Heart right ventricle (tissue), 16 donors: ENCODE results near the gene COQ5. TPM values are rescaled to one million over a fixed set of nuclear protein-coding genes. Genes with fewer than 3 reads are reported as not detected.
"Not testable (repeated sequence)": the region's sequence is repeated elsewhere in the genome, so short reads cannot be mapped to it uniquely, and the experiment has no call there.

Source experiments
- ATAC-seq, 8 donors: fragments of 200-7000 bp; cut with Tn5 transposase; one replicate each; pipeline ENCODE4 v1.9.1; 2020; ENCODE audit warnings: mild to moderate bottlenecking in 8 of 8, moderate library complexity in 8 of 8, moderate number of reproducible peaks in 1 of 8
- DNase-seq, 2 donors: peaks; one replicate each; pipeline ENCODE4 v3.0.0-alpha.2; 2020
- H3K27ac ChIP-seq, 10 donors: fragments of 200-600 bp; sonication (generic) in 2 of 10; one replicate each; pipeline versions ENCODE4 v1.5.0 to v1.8.0; 2020 to 2022; ENCODE audit warnings: mild to moderate bottlenecking in 3 of 10
- H3K27me3 ChIP-seq, 7 donors: fragments of 200-600 bp; one replicate each; pipeline ENCODE4 v1.8.0; 2021 to 2022; ENCODE audit warnings: mild to moderate bottlenecking in 2 of 7
- H3K36me3 ChIP-seq, 9 donors: fragments of 200-600 bp; sonication (generic) in 1 of 9; one replicate each; pipeline versions ENCODE4 v1.5.0 to v1.8.0; 2020 to 2022; ENCODE audit warnings: mild to moderate bottlenecking in 2 of 9
- H3K4me1 ChIP-seq, 9 donors: fragments of 200-600 bp; sonication (generic) in 1 of 9; one replicate each; pipeline versions ENCODE4 v1.5.0 to v1.8.0; 2020 to 2022; ENCODE audit warnings: mild to moderate bottlenecking in 4 of 9
- H3K4me3 ChIP-seq, 10 donors: fragments of 200-600 bp; sonication (generic) in 2 of 10; one replicate each; pipeline versions ENCODE4 v1.5.0 to v1.8.0; 2020 to 2022; ENCODE audit warnings: mild to moderate bottlenecking in 7 of 10, moderate library complexity in 2 of 10
- H3K9me3 ChIP-seq, 11 donors: fragments of 200-600 bp in 10 of 11; sonication (generic) in 2 of 11; one replicate each; pipeline versions ENCODE4 v1.5.0 to v1.8.0; 2013 to 2022; ENCODE audit warnings: mild to moderate bottlenecking in 2 of 11, control low read depth in 1 of 11, moderate library complexity in 1 of 11
- CTCF ChIP-seq, 9 donors: fragments of 200-600 bp; sonication (generic) in 2 of 9; IDR thresholded peaks; one replicate each; pipeline versions ENCODE4 v1.5.0 to v1.8.0; 2021 to 2022; ENCODE audit warnings: antibody characterized with exemption in 9 of 9, mild to moderate bottlenecking in 5 of 9, moderate library complexity in 1 of 9
- WGBS, 2 donors: extraction: QIAGEN DNeasy Blood & Tissue Kit; methylation state at CpG; one replicate each; pipeline ENCODE4 v1.1.7; 2013; ENCODE audit warnings: inconsistent platforms in 1 of 2; 5-methylcytosine and 5-hydroxymethylcytosine counted together
- intact Hi-C, 10 donors: fragments of 100-400 bp; cut with DNase I; formaldehyde crosslinking; loops; one replicate each; pipeline versions ENCODE4 v1.11.1 to v1.14.2; 2022
- polyA plus RNA-seq, 2 donors: library from polyadenylated mRNA; stranded (reverse); fragments of 200-250 nt; gene quantifications; one replicate each; pipeline ENCODE4 v1.2.3, GENCODE V29; 2013
- total RNA-seq, 10 donors: library from RNA; stranded (reverse); fragmentation: NEBNext Ultra II Directional in 3 of 10; extraction: Animal tissue kit (Norgen Biotek cat#: 25700) in 3 of 10; gene quantifications; one replicate each; pipeline versions ENCODE4 v1.2.1 to v1.2.4, GENCODE V29; 2021 to 2023
- donor health status: Arrhythmogenic right ventricular cardiomyopathy.
- donor health status: ischemic (EF 13 %, LVEDD 7.1; RV severe dilation, severe dysfunction).
- donor health status: healthy with polysubstance abuse.
- donor health status: DM: no; HTN: yes; CAD: no.
- donor health status: DM: no; HTN: no; CAD: no.
- donor health status: ischemic (EF 25% LVEDD 6.9; RV normal size, moderate dysfunction).
- donor health status: ischemic (EF 25% LVEDD 5.7; RV mildly dilated, moderate dysfunction).
- donor health status: healthy.
- donor health status: DM: yes; HTN: yes; CAD: no.
- donor health status: Ischemic cardiomyopathy.
- donor health status: ischemic (EF 35%, LVEDD 5.7; RV mildly dilated, moderate dysfunction).
- donor health status: nonischemic (EF 11% LVEDD 7.7; RV severe dilation, severe dysfunction).
- donor health status: DM: yes; HTN: yes; CAD: no.
- donor health status: PGD.
- donor health status: ischemic (EF 29% LVEDD 5.4; RV normal size, mild dysfunction).
- donor health status: nonischemic (EF 23%, LVEDD 6.1; RV moderate dilation, normal function).

The COQ5 gene
- total and polyA plus RNA-seq, 12 donors = 32.0 to 64.5 (median 43.6) TPM

- no peak for ATAC-seq
- intact Hi-C loops = no loop called here
- no peak overlapping the region for H3K27ac ChIP-seq
- H3K4me3 ChIP-seq = no peak overlapping the region
- WGBS, 2 donors = 74 to 75% methylated on average over 5 of the region's 5 CpGs
- H3K4me1 ChIP-seq = peaks cover 0 to 5% (median 0%) of the 10 kb centered on the region in 9 donors
- no peak for TF ChIP-seq CTCF (IDR thresholded peaks at IDR 0.05)
- peaks cover 0 to 12% (median 0%) of the 10 kb centered on the region in 9 donors for H3K36me3 ChIP-seq
- DNase-seq = no peak
- no peaks in the 10 kb centered on the region for H3K9me3 ChIP-seq
- no peaks in the 10 kb centered on the region for H3K27me3 ChIP-seq
Measured at GRCh38 chr12:120488057-120488640, 40.8 kb downstream of the COQ5 start.

GRCh38 chr12:120487552-120487951, 41.4 kb downstream of the COQ5 start:
- ATAC-seq, H3K27ac ChIP-seq, H3K4me3 ChIP-seq, DNase-seq, H3K4me1 ChIP-seq, H3K9me3 ChIP-seq, H3K27me3 ChIP-seq, intact Hi-C loops: not testable (repeated sequence)
- 59 to 70% methylated on average over 7 of the region's 7 CpGs for WGBS, 2 donors
- H3K36me3 ChIP-seq = peaks cover 0 to 12% (median 0%) of the 10 kb centered on the region in 9 donors

GRCh38 chr12:120485961-120486881, 42.7 kb downstream of the COQ5 start:
- 93 to 95% methylated on average over 7 of the region's 7 CpGs for WGBS, 2 donors
- ATAC-seq = no peak

GRCh38 chr12:120483621-120484020, 45.3 kb downstream of the COQ5 start:
- no peak for TF ChIP-seq CTCF (IDR thresholded peaks at IDR 0.05)
- intact Hi-C loops = no loop called here

More at GRCh38 chr12:120485961-120486881, 42.7 kb downstream of the COQ5 start:
- Histone ChIP-seq H3K9me3 (no peaks in the 10 kb centered on the region), H3K27ac (no peak overlapping the region), H3K4me3 (no peak overlapping the region), H3K36me3 (peaks cover 0 to 17% (median 0%) of the 10 kb centered on the region in 9 donors), H3K27me3 (no peaks in the 10 kb centered on the region), H3K4me1 (peaks cover 0 to 5% (median 0%) of the 10 kb centered on the region in 9 donors)
- intact Hi-C loops = no loop called here
- no peak for TF ChIP-seq CTCF (IDR thresholded peaks at IDR 0.05)
- DNase-seq = no peak

More at GRCh38 chr12:120483621-120484020, 45.3 kb downstream of the COQ5 start:
- H3K27ac ChIP-seq = no peak overlapping the region
- H3K27me3 ChIP-seq = no peaks in the 10 kb centered on the region
- DNase-seq (no peak), ATAC-seq (no peak)
- peaks cover 0 to 4% (median 0%) of the 10 kb centered on the region in 9 donors for H3K4me1 ChIP-seq
- peaks cover 0 to 9% (median 0%) of the 10 kb centered on the region in 9 donors for H3K36me3 ChIP-seq
- no peaks in the 10 kb centered on the region for H3K9me3 ChIP-seq
- 97 to 100% methylated on average over 1 of the region's 1 CpG for WGBS, 2 donors
- H3K4me3 ChIP-seq = no peak overlapping the region
